ENCODE measurements around the gene IREB2.
A peak's percentile ranks its signal among the peaks of the same experiment; 100 is the strongest.

The IREB2 gene

DNA sequence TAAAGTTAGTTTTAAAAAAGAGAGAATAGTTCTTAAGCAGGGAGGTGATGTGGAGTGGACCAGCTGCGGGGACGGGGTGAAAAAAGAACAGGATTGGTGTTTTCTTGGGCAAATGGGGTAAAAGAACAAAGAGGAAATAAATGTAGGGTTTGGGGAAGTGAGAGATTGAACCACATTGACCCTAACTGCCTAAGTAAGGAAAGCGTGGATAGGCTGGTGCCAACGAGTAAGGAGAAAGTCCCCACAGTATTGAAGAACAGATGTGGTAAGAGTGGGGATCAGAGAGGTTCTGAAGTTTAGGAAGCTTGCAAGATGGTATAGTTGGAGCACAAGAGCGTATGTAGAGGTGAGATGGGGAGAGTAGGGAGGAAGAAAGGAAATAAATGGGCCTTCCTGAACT is 17.0 kb downstream of the IREB2 start:
- Histone ChIP-seq H2BK12ac (ENCODE audit: low read length in 2 of 2) (peak overlapping the region in 1 of 2 experiments; percentile 45), H3K9ac (ENCODE audit: low read length) (peak overlapping the region; percentile 23), H2AK5ac (ENCODE audit: low read length, severe bottlenecking) (no peak overlapping the region), H2BK15ac (ENCODE audit: low read depth, poor library complexity, severe bottlenecking) (no peak overlapping the region), H3K27ac (ENCODE audit: low read length, poor library complexity, severe bottlenecking) (no peak overlapping the region), H3K14ac (ENCODE audit: low read length in 2 of 2) (no peak overlapping the region), H3K36me3 (ENCODE audit: control insufficient read depth in 1 of 2, insufficient read depth in 2 of 2, low read depth in 1 of 2, low read length in 2 of 2) (peaks cover 7 to 8% of the 10 kb centered on the region in 2 experiments), H4K91ac (ENCODE audit: low read length) (no peak overlapping the region), H3K27me3 (ENCODE audit: control insufficient read depth in 1 of 2, insufficient read depth in 1 of 2, low read length in 2 of 2) (no peaks in the 10 kb centered on the region), H3K9me3 (ENCODE audit: control insufficient read depth, low read length) (no peaks in the 10 kb centered on the region), H3K18ac (ENCODE audit: low read depth in 1 of 2, low read length in 2 of 2) (peak overlapping the region in 1 of 2 experiments; percentile 75), H2AFZ (ENCODE audit: low read depth, low read length) (no peak overlapping the region), H3K4me3 (ENCODE audit: insufficient read depth in 1 of 2, low read depth in 1 of 2, low read length in 2 of 2) (no peak overlapping the region), H3K23ac (ENCODE audit: low read length in 2 of 2) (no peak overlapping the region), H3K79me1 (replicated peaks; ENCODE audit: low read length, poor library complexity, severe bottlenecking) (peaks cover 1% of the 10 kb centered on the region), H2BK120ac (ENCODE audit: low read depth, low read length) (no peak overlapping the region), H4K8ac (ENCODE audit: low read length) (no peak overlapping the region), H2BK5ac (ENCODE audit: low read depth, low read length, poor library complexity, severe bottlenecking) (no peak overlapping the region), H3K4ac (ENCODE audit: low read depth in 1 of 2, low read length in 2 of 2) (peak overlapping the region in 1 of 2 experiments; percentile 21), H3K4me2 (ENCODE audit: low read length, poor library complexity, severe bottlenecking) (no peak overlapping the region), H3K4me1 (ENCODE audit: control insufficient read depth, insufficient read depth, low read depth, low read length) (peaks cover 3% of the 10 kb centered on the region)
- no peak for DNase-seq
- 95% methylated on average over 5 of the region's 5 CpGs for WGBS

DNA sequence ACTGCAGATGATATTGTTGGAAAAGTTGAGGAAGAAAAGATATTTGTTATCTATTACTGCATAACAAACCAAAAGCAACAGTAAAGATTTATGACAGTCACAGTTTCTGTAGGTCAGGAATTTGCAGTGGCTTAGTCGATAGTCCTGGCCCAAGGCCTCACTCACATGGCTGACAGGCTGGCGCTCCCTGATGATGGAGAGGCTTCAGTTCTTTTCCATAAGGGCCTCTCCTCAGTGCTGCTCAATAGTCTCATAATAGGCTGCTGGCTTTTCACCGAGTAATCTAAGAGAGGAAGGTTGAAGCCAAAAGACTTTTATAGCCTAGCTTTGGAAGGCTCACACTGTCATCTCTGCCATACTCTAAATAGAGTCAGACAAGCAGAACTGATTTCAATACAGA is 17.7 kb downstream of the IREB2 start:
- Histone ChIP-seq H2AFZ (ENCODE audit: low read depth, low read length) (no peak overlapping the region), H3K9me3 (ENCODE audit: control insufficient read depth, low read length) (no peaks in the 10 kb centered on the region), H2BK5ac (ENCODE audit: low read depth, low read length, poor library complexity, severe bottlenecking) (no peak overlapping the region), H3K4ac (ENCODE audit: low read depth in 1 of 2, low read length in 2 of 2) (no peak overlapping the region), H4K8ac (ENCODE audit: low read length) (no peak overlapping the region), H3K4me3 (ENCODE audit: insufficient read depth in 1 of 2, low read depth in 1 of 2, low read length in 2 of 2) (no peak overlapping the region), H3K27ac (ENCODE audit: low read length, poor library complexity, severe bottlenecking) (no peak overlapping the region), H3K79me1 (replicated peaks; ENCODE audit: low read length, poor library complexity, severe bottlenecking) (peaks cover 1% of the 10 kb centered on the region), H4K91ac (ENCODE audit: low read length) (no peak overlapping the region), H2BK12ac (ENCODE audit: low read length in 2 of 2) (no peak overlapping the region), H2BK15ac (ENCODE audit: low read depth, poor library complexity, severe bottlenecking) (no peak overlapping the region), H3K18ac (ENCODE audit: low read depth in 1 of 2, low read length in 2 of 2) (no peak overlapping the region), H3K27me3 (ENCODE audit: control insufficient read depth in 1 of 2, insufficient read depth in 1 of 2, low read length in 2 of 2) (no peaks in the 10 kb centered on the region), H2AK5ac (ENCODE audit: low read length, severe bottlenecking) (no peak overlapping the region), H3K14ac (ENCODE audit: low read length in 2 of 2) (no peak overlapping the region), H3K9ac (ENCODE audit: low read length) (peak overlapping the region; percentile 23), H3K4me1 (ENCODE audit: control insufficient read depth, insufficient read depth, low read depth, low read length) (peaks cover 3% of the 10 kb centered on the region), H3K23ac (ENCODE audit: low read length in 2 of 2) (no peak overlapping the region), H3K4me2 (ENCODE audit: low read length, poor library complexity, severe bottlenecking) (no peak overlapping the region), H3K36me3 (ENCODE audit: control insufficient read depth in 1 of 2, insufficient read depth in 2 of 2, low read depth in 1 of 2, low read length in 2 of 2) (peaks cover 3 to 6% of the 10 kb centered on the region in 2 experiments), H2BK120ac (ENCODE audit: low read depth, low read length) (no peak overlapping the region)
- peak; percentile 59 for DNase-seq
- WGBS: 25% methylated on average over 3 of the region's 3 CpGs

DNA sequence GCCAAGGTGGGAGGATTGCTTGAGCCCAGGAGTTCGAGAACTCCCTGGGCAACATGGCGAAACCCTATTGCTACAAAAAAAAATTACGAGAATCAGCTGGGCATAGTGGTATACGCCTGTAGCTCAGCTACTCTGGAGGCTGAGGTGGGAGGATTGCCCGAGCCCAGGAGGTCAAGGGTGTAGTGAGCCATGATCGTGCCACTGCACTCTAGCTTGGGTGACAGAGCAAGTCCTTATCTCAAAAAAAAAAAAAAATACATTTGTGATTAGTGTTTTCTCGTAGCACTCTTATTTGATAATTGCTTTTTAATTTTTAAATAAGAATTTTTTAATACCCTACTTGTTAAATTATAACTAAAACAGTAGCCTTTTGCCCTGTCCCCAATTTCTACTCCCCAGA is 18.4 kb downstream of the IREB2 start:
- peak overlapping the region; percentile 58 for H4K91ac ChIP-seq (ENCODE audit: low read length)
- no peak overlapping the region for H3K27ac ChIP-seq (ENCODE audit: low read length, poor library complexity, severe bottlenecking)
- no peaks in the 10 kb centered on the region for H3K9me3 ChIP-seq (ENCODE audit: control insufficient read depth, low read length)
- peaks cover 3 to 10% of the 10 kb centered on the region in 2 experiments for H3K36me3 ChIP-seq (ENCODE audit: control insufficient read depth in 1 of 2, insufficient read depth in 2 of 2, low read depth in 1 of 2, low read length in 2 of 2)
- H2AFZ ChIP-seq (ENCODE audit: low read depth, low read length): no peak overlapping the region
- H3K4ac ChIP-seq (ENCODE audit: low read depth in 1 of 2, low read length in 2 of 2): peak overlapping the region in 1 of 2 experiments; percentile 79
- H2BK15ac ChIP-seq (ENCODE audit: low read depth, poor library complexity, severe bottlenecking): no peak overlapping the region
- over 99% methylated on average over 5 of the region's 7 CpGs for WGBS
- H4K8ac ChIP-seq (ENCODE audit: low read length): no peak overlapping the region
- peak overlapping the region in 1 of 2 experiments; percentile 83 for H2BK12ac ChIP-seq (ENCODE audit: low read length in 2 of 2)
- H3K9ac ChIP-seq (ENCODE audit: low read length): peak overlapping the region; percentile 23
- H3K4me2 ChIP-seq (ENCODE audit: low read length, poor library complexity, severe bottlenecking): no peak overlapping the region
- H2BK5ac ChIP-seq (ENCODE audit: low read depth, low read length, poor library complexity, severe bottlenecking): no peak overlapping the region
- peak overlapping the region; percentile 27 to 76 for H3K14ac ChIP-seq (ENCODE audit: low read length in 2 of 2)
- H3K18ac ChIP-seq (ENCODE audit: low read depth in 1 of 2, low read length in 2 of 2): peak overlapping the region; percentile 75 to 81
- H3K4me1 ChIP-seq (ENCODE audit: control insufficient read depth, insufficient read depth, low read depth, low read length): peaks cover 3% of the 10 kb centered on the region
- peak; percentile 6 for DNase-seq
- H3K27me3 ChIP-seq (ENCODE audit: control insufficient read depth in 1 of 2, insufficient read depth in 1 of 2, low read length in 2 of 2): no peaks in the 10 kb centered on the region
- no peak overlapping the region for H2BK120ac ChIP-seq (ENCODE audit: low read depth, low read length)
- H2AK5ac ChIP-seq (ENCODE audit: low read length, severe bottlenecking): no peak overlapping the region
- H3K23ac ChIP-seq (ENCODE audit: low read length in 2 of 2): no peak overlapping the region
- H3K79me1 ChIP-seq (replicated peaks; ENCODE audit: low read length, poor library complexity, severe bottlenecking): peaks cover 1% of the 10 kb centered on the region
- H3K4me3 ChIP-seq (ENCODE audit: insufficient read depth in 1 of 2, low read depth in 1 of 2, low read length in 2 of 2): no peak overlapping the region

DNA sequence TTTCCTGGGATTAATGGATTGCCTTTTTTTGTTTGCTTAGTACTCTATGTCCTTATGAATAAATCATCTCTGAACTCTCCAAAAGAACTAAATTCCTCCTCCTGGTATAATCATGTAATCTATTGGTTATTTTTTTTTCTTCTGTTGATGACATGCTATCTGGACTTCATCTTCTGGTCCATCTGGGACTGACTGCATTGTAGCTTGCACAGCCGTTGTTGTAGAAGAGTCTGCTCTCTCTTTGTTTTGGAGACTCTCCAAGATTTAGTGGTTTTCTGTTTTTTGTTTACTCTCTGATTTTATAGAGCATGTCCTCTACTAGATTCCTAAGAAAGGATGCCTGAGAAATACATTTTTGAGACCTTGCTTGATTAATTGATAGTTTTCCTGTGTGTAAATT is 19.1 kb downstream of the IREB2 start:
- DNase-seq: peak; percentile 84
- no peak overlapping the region for H3K4me3 ChIP-seq (ENCODE audit: insufficient read depth in 1 of 2, low read depth in 1 of 2, low read length in 2 of 2)
- H2AK5ac ChIP-seq (ENCODE audit: low read length, severe bottlenecking): no peak overlapping the region
- no peak overlapping the region for H2BK5ac ChIP-seq (ENCODE audit: low read depth, low read length, poor library complexity, severe bottlenecking)
- H2AFZ ChIP-seq (ENCODE audit: low read depth, low read length): no peak overlapping the region
- no peak overlapping the region for H4K8ac ChIP-seq (ENCODE audit: low read length)
- no peak overlapping the region for H4K91ac ChIP-seq (ENCODE audit: low read length)
- no peak overlapping the region for H3K27ac ChIP-seq (ENCODE audit: low read length, poor library complexity, severe bottlenecking)
- H3K4me1 ChIP-seq (ENCODE audit: control insufficient read depth, insufficient read depth, low read depth, low read length): peaks cover 3% of the 10 kb centered on the region
- no peak overlapping the region for H3K23ac ChIP-seq (ENCODE audit: low read length in 2 of 2)
- no peaks in the 10 kb centered on the region for H3K9me3 ChIP-seq (ENCODE audit: control insufficient read depth, low read length)
- no peak overlapping the region for H2BK15ac ChIP-seq (ENCODE audit: low read depth, poor library complexity, severe bottlenecking)
- no peak overlapping the region for H2BK12ac ChIP-seq (ENCODE audit: low read length in 2 of 2)
- H3K4ac ChIP-seq (ENCODE audit: low read depth in 1 of 2, low read length in 2 of 2): no peak overlapping the region
- H2BK120ac ChIP-seq (ENCODE audit: low read depth, low read length): no peak overlapping the region
- H3K27me3 ChIP-seq (ENCODE audit: control insufficient read depth in 1 of 2, insufficient read depth in 1 of 2, low read length in 2 of 2): no peaks in the 10 kb centered on the region
- peaks cover 1% of the 10 kb centered on the region for H3K79me1 ChIP-seq (replicated peaks; ENCODE audit: low read length, poor library complexity, severe bottlenecking)
- no peak overlapping the region for H3K18ac ChIP-seq (ENCODE audit: low read depth in 1 of 2, low read length in 2 of 2)
- H3K9ac ChIP-seq (ENCODE audit: low read length): peak overlapping the region; percentile 42
- no peak overlapping the region for H3K4me2 ChIP-seq (ENCODE audit: low read length, poor library complexity, severe bottlenecking)
- no peak overlapping the region for H3K14ac ChIP-seq (ENCODE audit: low read length in 2 of 2)
- peaks cover 0 to 10% of the 10 kb centered on the region in 2 experiments for H3K36me3 ChIP-seq (ENCODE audit: control insufficient read depth in 1 of 2, insufficient read depth in 2 of 2, low read depth in 1 of 2, low read length in 2 of 2)
- 0% methylated on average over 1 of the region's 1 CpG for WGBS
